ENCODE results near the gene CDK14.
"Not testable (repeated sequence)": the region's sequence is repeated elsewhere in the genome, so short reads cannot be mapped to it uniquely, and the experiment has no call there.

The CDK14 gene

DNA sequence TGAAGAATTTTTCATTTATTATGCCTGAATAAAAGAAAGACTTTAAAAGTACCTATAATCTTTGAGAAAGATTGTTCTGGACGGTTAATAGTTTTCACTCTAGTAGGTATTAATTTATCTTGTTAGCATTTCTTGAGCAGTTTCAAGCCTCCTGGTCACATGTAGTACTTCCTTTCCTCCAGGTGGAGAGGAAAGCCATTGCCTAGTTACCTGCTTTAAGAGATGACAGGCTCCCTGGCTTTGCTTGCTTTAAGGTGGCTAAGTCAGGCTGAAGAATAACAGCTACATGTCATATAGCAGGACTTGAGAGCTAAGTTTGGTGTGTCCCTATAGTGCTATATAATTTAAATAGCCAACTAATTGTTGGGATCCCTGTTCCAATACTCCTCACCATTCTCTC is 160.2 kb downstream of the CDK14 start:
- peaks cover 7% of the 10 kb centered on the region for H3K4me1 ChIP-seq (ENCODE audit: low read length)

DNA sequence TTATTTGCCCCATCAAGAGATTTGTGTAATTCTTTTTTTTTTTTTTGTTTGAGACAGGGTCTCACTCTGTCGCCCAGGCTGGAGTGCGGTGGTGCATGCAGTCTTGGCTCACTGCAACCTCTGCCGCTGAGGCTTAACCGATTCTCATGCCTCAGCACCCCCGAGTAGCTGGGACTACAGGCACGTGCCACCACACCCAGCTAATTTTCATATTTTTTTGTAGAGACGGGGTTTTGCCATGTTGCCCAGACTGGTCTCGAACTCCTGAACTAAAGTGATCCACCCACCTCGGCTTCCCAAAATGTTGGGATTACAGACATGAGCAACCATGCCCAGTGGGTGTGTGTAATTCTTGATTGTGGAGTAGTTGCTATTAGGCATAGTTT is 161.4 kb downstream of the CDK14 start:
- H3K27me3 ChIP-seq (ENCODE audit: low read depth, low read length); H3K79me2 ChIP-seq (ENCODE audit: low read length); H3K4me3 ChIP-seq (ENCODE audit: low read length); H3K4me2 ChIP-seq (ENCODE audit: low read length); H3K4me1 ChIP-seq (ENCODE audit: low read length); H3K27ac ChIP-seq (ENCODE audit: low read length); H3K9me3 ChIP-seq (ENCODE audit: insufficient read depth, low read length); H2AFZ ChIP-seq (ENCODE audit: low read depth, low read length); H3K9ac ChIP-seq (ENCODE audit: low read length); H3K36me3 ChIP-seq (replicated peaks; ENCODE audit: low read depth, low read length); H4K20me1 ChIP-seq (ENCODE audit: insufficient read depth, low read length): not testable (repeated sequence)

More for the DNA sequence above, 160.2 kb downstream of the CDK14 start:
- Histone ChIP-seq H3K36me3 (replicated peaks; ENCODE audit: low read depth, low read length) (no peaks in the 10 kb centered on the region), H3K9me3 (ENCODE audit: insufficient read depth, low read length) (no peaks in the 10 kb centered on the region), H3K4me2 (ENCODE audit: low read length) (no peak overlapping the region), H3K27me3 (ENCODE audit: low read depth, low read length) (no peaks in the 10 kb centered on the region), H3K9ac (ENCODE audit: low read length) (no peak overlapping the region), H3K27ac (ENCODE audit: low read length) (no peak overlapping the region), H3K4me3 (ENCODE audit: low read length) (no peak overlapping the region), H3K79me2 (ENCODE audit: low read length) (no peaks in the 10 kb centered on the region), H4K20me1 (ENCODE audit: insufficient read depth, low read length) (no peaks in the 10 kb centered on the region), H2AFZ (ENCODE audit: low read depth, low read length) (no peak overlapping the region)
- TF ChIP-seq, protein P1, sequence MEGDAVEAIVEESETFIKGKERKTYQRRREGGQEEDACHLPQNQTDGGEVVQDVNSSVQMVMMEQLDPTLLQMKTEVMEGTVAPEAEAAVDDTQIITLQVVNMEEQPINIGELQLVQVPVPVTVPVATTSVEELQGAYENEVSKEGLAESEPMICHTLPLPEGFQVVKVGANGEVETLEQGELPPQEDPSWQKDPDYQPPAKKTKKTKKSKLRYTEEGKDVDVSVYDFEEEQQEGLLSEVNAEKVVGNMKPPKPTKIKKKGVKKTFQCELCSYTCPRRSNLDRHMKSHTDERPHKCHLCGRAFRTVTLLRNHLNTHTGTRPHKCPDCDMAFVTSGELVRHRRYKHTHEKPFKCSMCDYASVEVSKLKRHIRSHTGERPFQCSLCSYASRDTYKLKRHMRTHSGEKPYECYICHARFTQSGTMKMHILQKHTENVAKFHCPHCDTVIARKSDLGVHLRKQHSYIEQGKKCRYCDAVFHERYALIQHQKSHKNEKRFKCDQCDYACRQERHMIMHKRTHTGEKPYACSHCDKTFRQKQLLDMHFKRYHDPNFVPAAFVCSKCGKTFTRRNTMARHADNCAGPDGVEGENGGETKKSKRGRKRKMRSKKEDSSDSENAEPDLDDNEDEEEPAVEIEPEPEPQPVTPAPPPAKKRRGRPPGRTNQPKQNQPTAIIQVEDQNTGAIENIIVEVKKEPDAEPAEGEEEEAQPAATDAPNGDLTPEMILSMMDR (IDR thresholded peaks at IDR 0.05; ENCODE audit: low read depth, low read length), result no peak
- TF ChIP-seq EZH2phosphoT487 (IDR thresholded peaks at IDR 0.05; ENCODE audit: low read depth), result no peak

DNA sequence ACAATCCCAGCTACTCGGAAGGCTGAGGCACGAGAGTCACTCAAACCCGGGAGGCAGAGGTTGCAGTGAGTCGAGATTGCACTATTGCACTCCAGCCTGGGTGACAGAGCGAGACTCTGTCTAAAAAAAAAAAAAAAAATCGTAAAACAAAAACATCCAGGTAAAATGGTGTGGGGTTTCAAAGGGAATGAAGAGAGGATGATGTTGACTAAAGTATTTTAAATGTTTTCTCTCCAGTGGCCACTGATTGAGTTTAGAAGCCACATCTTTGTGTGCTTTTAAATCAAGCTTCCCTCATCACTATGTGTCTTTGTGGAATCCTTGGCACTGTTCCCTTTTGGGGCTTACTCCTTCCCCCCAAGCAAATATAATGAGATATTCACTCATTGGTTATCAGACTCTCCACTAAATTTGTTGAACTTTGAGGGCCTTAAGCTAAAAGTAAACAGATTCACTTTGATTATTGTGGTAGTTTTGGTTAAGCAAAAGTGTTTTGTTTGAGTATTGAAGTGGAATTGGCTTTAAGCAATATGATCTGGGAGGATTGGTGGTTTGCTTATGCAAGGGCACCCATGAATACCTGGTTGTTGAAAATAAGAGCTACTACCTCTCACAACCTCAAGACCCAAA is 162.9 kb downstream of the CDK14 start:
- TF ChIP-seq EZH2phosphoT487 (IDR thresholded peaks at IDR 0.05; ENCODE audit: low read depth), result no peak
- TF ChIP-seq, protein P1 (IDR thresholded peaks at IDR 0.05; ENCODE audit: low read depth, low read length), result no peak
- H3K79me2 ChIP-seq (ENCODE audit: low read length), result no peaks in the 10 kb centered on the region
- no peaks in the 10 kb centered on the region for H3K36me3 ChIP-seq (replicated peaks; ENCODE audit: low read depth, low read length)
- H2AFZ ChIP-seq (ENCODE audit: low read depth, low read length), result no peak overlapping the region
- no peaks in the 10 kb centered on the region for H3K27me3 ChIP-seq (ENCODE audit: low read depth, low read length)
- no peaks in the 10 kb centered on the region for H4K20me1 ChIP-seq (ENCODE audit: insufficient read depth, low read length)
- H3K4me1 ChIP-seq (ENCODE audit: low read length), result peaks cover 8% of the 10 kb centered on the region
- no peaks in the 10 kb centered on the region for H3K9me3 ChIP-seq (ENCODE audit: insufficient read depth, low read length)
- no peak overlapping the region for H3K4me3 ChIP-seq (ENCODE audit: low read length)
- H3K9ac ChIP-seq (ENCODE audit: low read length), result no peak overlapping the region
- no peak overlapping the region for H3K27ac ChIP-seq (ENCODE audit: low read length)
- no peak overlapping the region for H3K4me2 ChIP-seq (ENCODE audit: low read length)

DNA sequence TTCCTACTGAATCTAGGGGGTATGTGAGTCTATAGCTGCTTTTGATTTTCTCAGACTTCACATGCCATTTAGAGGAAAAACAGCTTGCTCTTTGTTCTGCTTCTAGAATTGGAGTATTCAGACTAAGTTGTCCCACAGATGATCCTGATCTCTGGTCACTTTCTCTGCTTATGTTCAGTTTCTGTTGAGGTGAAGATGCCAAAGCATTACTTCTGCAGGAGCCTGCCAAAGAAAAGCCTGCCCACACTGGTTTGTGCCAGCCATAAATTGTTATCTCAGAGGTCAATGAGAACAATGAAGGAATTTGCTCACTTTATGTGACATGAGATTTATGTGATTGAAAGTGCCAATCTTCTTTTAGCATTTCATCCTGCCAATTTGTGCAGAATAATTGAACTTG is 163.6 kb downstream of the CDK14 start:
- TF ChIP-seq, protein P1 (IDR thresholded peaks at IDR 0.05; ENCODE audit: low read depth, low read length), result no peak
- TF ChIP-seq EZH2phosphoT487 (IDR thresholded peaks at IDR 0.05; ENCODE audit: low read depth), result no peak
- H3K27ac ChIP-seq (ENCODE audit: low read length), result no peak overlapping the region
- no peak overlapping the region for H3K4me3 ChIP-seq (ENCODE audit: low read length)
- no peaks in the 10 kb centered on the region for H3K27me3 ChIP-seq (ENCODE audit: low read depth, low read length)
- H3K79me2 ChIP-seq (ENCODE audit: low read length), result no peaks in the 10 kb centered on the region
- no peak overlapping the region for H2AFZ ChIP-seq (ENCODE audit: low read depth, low read length)
- no peak overlapping the region for H3K9ac ChIP-seq (ENCODE audit: low read length)
- H3K9me3 ChIP-seq (ENCODE audit: insufficient read depth, low read length), result no peaks in the 10 kb centered on the region
- peaks cover 14% of the 10 kb centered on the region for H3K4me1 ChIP-seq (ENCODE audit: low read length)
- H3K4me2 ChIP-seq (ENCODE audit: low read length), result no peak overlapping the region
- H4K20me1 ChIP-seq (ENCODE audit: insufficient read depth, low read length), result no peaks in the 10 kb centered on the region
- no peaks in the 10 kb centered on the region for H3K36me3 ChIP-seq (replicated peaks; ENCODE audit: low read depth, low read length)

Measured in OCI-LY3 (cell line).